H1 (cell line): Measurements from ENCODE around the gene USP30. TPM values are rescaled to one million over a fixed set of nuclear protein-coding genes. Genes with fewer than 3 reads are reported as not detected.

Experiments
- CTCF ChIA-PET: fragments of 300-600 bp; sonication (Branson Sonifier 250); formaldehyde crosslinking; loops from one replicate; lab custom pipeline; 2021; ENCODE audit not compliant: partially characterized antibody; lab: Charles Lee
- POLR2A ChIA-PET: fragments of 300-600 bp; sonication (Branson Sonifier 250); formaldehyde crosslinking; loops from one replicate; lab custom pipeline; 2021; ENCODE audit warnings: inconsistent platforms; ENCODE audit not compliant: partially characterized antibody; lab: Charles Lee
- DNase-seq, 2 experiments: peaks; one replicate each; pipeline versions ENCODE4 v3.0.0 to v3.0.0-alpha.2; 2010 to 2022; ENCODE audit warnings: low spot score in 2 of 2, low read depth in 1 of 2, mixed read lengths in 1 of 2
- FAIRE-seq: peaks from 2 replicates; lab custom pipeline; 2011; peaks lifted over from hg19 to GRCh38; lab: Jason Lieb, UNC
- H2AFZ ChIP-seq: 2 replicates; pipeline ENCODE4 v1.8.1; 2012; ENCODE audit warnings: low read length, inconsistent platforms
- H2AK5ac ChIP-seq: 2 replicates; pipeline ENCODE4 v1.6.1; 2013; ENCODE audit warnings: low read depth, low read length
- H2BK120ac ChIP-seq: replicated peaks from 2 replicates; pipeline ENCODE3; 2013; ENCODE audit warnings: low read depth, low read length, inconsistent platforms
- H2BK12ac ChIP-seq: 2 replicates; pipeline ENCODE4 v1.6.1; 2013; ENCODE audit warnings: low read depth, low read length
- H2BK15ac ChIP-seq: 2 replicates; pipeline ENCODE4 v1.6.1; 2013; ENCODE audit warnings: low read length
- H2BK20ac ChIP-seq: 2 replicates; pipeline ENCODE4 v1.6.1; 2013; ENCODE audit warnings: low read length
- H2BK5ac ChIP-seq: 2 replicates; pipeline ENCODE4 v1.6.1; 2013; ENCODE audit warnings: low read depth, low read length
- H3K14ac ChIP-seq: 2 replicates; pipeline ENCODE4 v1.6.1; 2013; ENCODE audit warnings: inconsistent platforms; ENCODE audit not compliant: insufficient read length
- H3K18ac ChIP-seq: 2 replicates; pipeline ENCODE4 v1.6.1; 2013; ENCODE audit warnings: low read length; ENCODE audit errors: extremely low read depth
- H3K23ac ChIP-seq: 2 replicates; pipeline ENCODE4 v1.6.1; 2013; ENCODE audit warnings: inconsistent platforms; ENCODE audit not compliant: insufficient read length
- H3K23me2 ChIP-seq: 2 replicates; pipeline ENCODE4 v1.6.1; 2013; ENCODE audit warnings: low read depth, low read length
- H3K27ac ChIP-seq: 2 replicates; pipeline ENCODE4 v1.6.1; 2011; ENCODE audit warnings: low read depth, low read length, inconsistent platforms
- H3K27me3 ChIP-seq, 4 experiments: replicated peaks in 1 of 4; 1 replicate in 1 of 4; 2 replicates in 3 of 4; pipeline versions ENCODE4 v1.6.1 to v1.8.1; 2011 to 2013; ENCODE audit warnings: low read length in 3 of 4, mild to moderate bottlenecking in 3 of 4, inconsistent platforms in 2 of 4, mixed read lengths in 2 of 4, moderate library complexity in 1 of 4; ENCODE audit not compliant: control insufficient read depth in 3 of 4, insufficient read depth in 3 of 4; ENCODE audit errors: extremely low read depth in 1 of 4
- H3K36me3 ChIP-seq, 4 experiments: 2 replicates each; pipeline versions ENCODE4 v1.6.1 to v1.8.1; 2011 to 2013; ENCODE audit warnings: mild to moderate bottlenecking in 4 of 4, low read length in 3 of 4, moderate library complexity in 2 of 4, control low read depth in 1 of 4, inconsistent platforms in 1 of 4; ENCODE audit not compliant: insufficient read depth in 4 of 4, control insufficient read depth in 2 of 4
- H3K4ac ChIP-seq: replicated peaks from 2 replicates; pipeline ENCODE3; 2013; ENCODE audit warnings: low read length, low read depth, mixed read lengths, inconsistent platforms; ENCODE audit not compliant: insufficient read length
- H3K4me1 ChIP-seq, 4 experiments: replicated peaks in 1 of 4; 1 replicate in 1 of 4; 2 replicates in 3 of 4; pipeline versions ENCODE4 v1.6.1 to v1.8.1; 2011 to 2013; ENCODE audit warnings: low read length in 3 of 4, inconsistent platforms in 2 of 4, mixed read lengths in 1 of 4; ENCODE audit not compliant: insufficient read depth in 4 of 4, control insufficient read depth in 3 of 4
- H3K4me2 ChIP-seq, 2 experiments: 2 replicates each; pipeline versions ENCODE4 v1.6.1 to v1.8.1; 2011 to 2013; ENCODE audit warnings: low read depth in 2 of 2, low read length in 2 of 2, control low read depth in 1 of 2, inconsistent platforms in 1 of 2, mild to moderate bottlenecking in 1 of 2; ENCODE audit not compliant: insufficient read depth in 1 of 2
- H3K4me3 ChIP-seq, 4 experiments: fragments of 200-600, 300-600 bp in 1 of 4; sonication (generic), shearing (Covaris generic), sonication (Bioruptor Twin) in 1 of 4; 2 replicates each; pipeline versions ENCODE4 v1.5.1 to v1.8.1; 2011 to 2016; ENCODE audit warnings: low read length in 4 of 4, low read depth in 3 of 4, control low read depth in 2 of 4, inconsistent platforms in 2 of 4, mild to moderate bottlenecking in 2 of 4, mixed read lengths in 1 of 4, moderate library complexity in 1 of 4; ENCODE audit not compliant: insufficient read depth in 2 of 4; ENCODE audit errors: extremely low read depth in 1 of 4
- H3K56ac ChIP-seq: replicated peaks from 2 replicates; pipeline ENCODE3; 2013; ENCODE audit warnings: low read depth, mild to moderate bottlenecking, mixed read lengths, low read length, inconsistent platforms; ENCODE audit not compliant: insufficient read length
- H3K79me1 ChIP-seq: 2 replicates; pipeline ENCODE4 v1.6.1; 2013; ENCODE audit warnings: low read depth, low read length, control low read depth
- H3K79me2 ChIP-seq, 2 experiments: 2 replicates each; pipeline versions ENCODE4 v1.6.1 to v1.8.1; 2012 to 2013; ENCODE audit warnings: low read length in 2 of 2, mild to moderate bottlenecking in 2 of 2, inconsistent platforms in 1 of 2; ENCODE audit not compliant: insufficient read depth in 2 of 2, control insufficient read depth in 1 of 2
- H3K9ac ChIP-seq, 4 experiments: replicated peaks in 1 of 4; 1 replicate in 1 of 4; 2 replicates in 3 of 4; pipeline versions ENCODE4 v1.6.1 to v1.8.1; 2011 to 2013; ENCODE audit warnings: low read depth in 3 of 4, low read length in 3 of 4, control low read depth in 2 of 4, mild to moderate bottlenecking in 2 of 4, moderate library complexity in 2 of 4, inconsistent platforms in 1 of 4; ENCODE audit errors: extremely low read depth in 1 of 4
- H3K9me3 ChIP-seq, 2 experiments: 2 replicates each; pipeline versions ENCODE4 v1.6.1 to v1.8.1; 2012 to 2013; ENCODE audit warnings: mild to moderate bottlenecking in 2 of 2, moderate library complexity in 2 of 2, control low read depth in 1 of 2, inconsistent platforms in 1 of 2, low read depth in 1 of 2, low read length in 1 of 2, mixed read lengths in 1 of 2; ENCODE audit not compliant: insufficient read depth in 2 of 2
- H4K20me1 ChIP-seq, 2 experiments: replicated peaks in 1 of 2; 2 replicates each; pipeline versions ENCODE3 to v1.8.1; 2011 to 2013; ENCODE audit warnings: inconsistent platforms in 2 of 2, low read length in 2 of 2, mild to moderate bottlenecking in 1 of 2; ENCODE audit not compliant: insufficient read depth in 2 of 2, control insufficient read depth in 1 of 2
- H4K5ac ChIP-seq: 2 replicates; pipeline ENCODE4 v1.6.1; 2013; ENCODE audit warnings: low read length, low read depth, mixed read lengths, inconsistent platforms; ENCODE audit not compliant: insufficient read length
- H4K8ac ChIP-seq: 2 replicates; pipeline ENCODE4 v1.8.0; 2013; ENCODE audit warnings: mild to moderate bottlenecking, moderate library complexity, low read length, inconsistent platforms; ENCODE audit not compliant: insufficient read depth; ENCODE audit errors: extremely low read depth
- H4K91ac ChIP-seq: replicated peaks from 2 replicates; pipeline ENCODE3; 2013; ENCODE audit warnings: low read length, mixed read lengths, inconsistent platforms; ENCODE audit not compliant: insufficient read length
- ATF3 ChIP-seq: IDR thresholded peaks from 2 replicates; pipeline ENCODE4 v1.6.1; 2011; ENCODE audit warnings: low read depth, mild to moderate bottlenecking, low read length; ENCODE audit not compliant: insufficient read depth
- BCL11A ChIP-seq, 2 experiments: IDR thresholded peaks; one replicate each; pipeline ENCODE4 v1.6.1; 2011; ENCODE audit warnings: low read depth in 2 of 2, low read length in 2 of 2, mild to moderate bottlenecking in 2 of 2
- BRCA1 ChIP-seq: IDR thresholded peaks from 2 replicates; pipeline ENCODE4 v1.6.1; 2012; ENCODE audit warnings: low read depth, low read length, improper control_type of control experiment
- CBX5 ChIP-seq: fragments of 300-800, 300-1000 bp; sonication (generic); IDR thresholded peaks from 2 replicates; pipeline ENCODE4 v1.7.1; 2016; ENCODE audit warnings: antibody characterized with exemption, low read length, low read depth
- CBX8 ChIP-seq: fragments of 300-800, 300-1000 bp; sonication (generic); IDR thresholded peaks from 2 replicates; pipeline ENCODE4 v1.7.1; 2016; ENCODE audit warnings: low read depth, low read length, borderline replicate concordance
- CHD2 ChIP-seq: IDR thresholded peaks from 2 replicates; pipeline ENCODE4 v1.6.1; 2012; ENCODE audit warnings: low read length, improper control_type of control experiment
- CREB1 ChIP-seq: IDR thresholded peaks from 2 replicates; pipeline ENCODE4 v1.6.1; 2012; ENCODE audit warnings: inconsistent platforms
- FOSL1 ChIP-seq: IDR thresholded peaks from 2 replicates; pipeline ENCODE4 v1.6.1; 2011; ENCODE audit warnings: mild to moderate bottlenecking, low read depth, low read length, moderate library complexity; ENCODE audit not compliant: insufficient read depth
- GABPA ChIP-seq: IDR thresholded peaks from 2 replicates; pipeline ENCODE4 v1.6.1; 2011; ENCODE audit warnings: mild to moderate bottlenecking, low read length, moderate library complexity, borderline replicate concordance; ENCODE audit not compliant: insufficient read depth
- POLR2AphosphoS5 ChIP-seq: IDR thresholded peaks from 2 replicates; pipeline ENCODE4 v1.6.1; 2011; ENCODE audit warnings: low read depth, low read length
- RAD21 ChIP-seq, 2 experiments: IDR thresholded peaks in 1 of 2; conservative IDR thresholded peaks in 1 of 2; 2 replicates each; pipeline ENCODE4 v1.6.1; 2011; ENCODE audit warnings: low read depth in 2 of 2, low read length in 2 of 2, improper control_type of control experiment in 1 of 2, inconsistent platforms in 1 of 2, mild to moderate bottlenecking in 1 of 2, moderate library complexity in 1 of 2
- RBBP5 ChIP-seq: IDR thresholded peaks from 2 replicates; pipeline ENCODE4 v1.7.1; 2012; ENCODE audit warnings: low read depth, mild to moderate bottlenecking, inconsistent platforms, low read length, moderate library complexity, borderline replicate concordance
- RFX5 ChIP-seq: IDR thresholded peaks from 2 replicates; pipeline ENCODE4 v1.6.1; 2011; ENCODE audit warnings: low read depth, low read length, improper control_type of control experiment, borderline replicate concordance
- WGBS, 2 experiments: shearing (Covaris generic) in 1 of 2; methylation state at CpG; one replicate each; pipeline versions ENCODE4 v1.1.6 to v1.1.7; 2013 to 2015; ENCODE audit warnings: low lambda C conversion rate in 2 of 2, mixed read lengths in 2 of 2, inconsistent platforms in 1 of 2, low coverage in 1 of 2, missing lambda C conversion rate in 1 of 2; ENCODE audit not compliant: insufficient replicate concordance in 2 of 2, insufficient coverage in 1 of 2, insufficient read length in 1 of 2; ENCODE audit errors: extremely low coverage in 1 of 2, missing lambda C conversion rate in 1 of 2; 5-methylcytosine and 5-hydroxymethylcytosine counted together
- polyA plus RNA-seq, 7 experiments: library from polyadenylated mRNA; depleted of rRNA in 3 of 7; stranded (reverse) in 5 of 7; unstranded in 2 of 7; fragments of >200 nt in 5 of 7; fragments of 200-250 nt in 2 of 7; gene quantifications; 1 replicate in 5 of 7; 2 replicates in 1 of 7; 4 replicates in 1 of 7; pipeline versions ENCODE4 v1.2.1 to v1.2.3, GENCODE V29; 2011 to 2013; ENCODE audit warnings: missing spikeins in 2 of 7, mixed read lengths in 2 of 7
- total RNA-seq: library from RNA; stranded (reverse); fragmentation: NEBNext Ultra II Directional; extraction: Animal tissue kit (Norgen Biotek cat#: 25700); gene quantifications from 2 replicates; pipeline ENCODE4 v1.2.1, GENCODE V29; 2021

USP30 gene
- total and polyA plus RNA-seq, 2 of the 8 experiments (the other 6 are each of a cell fraction or from before 2014, with no cell fraction given): 7.0 to 12.2 TPM

GRCh38 chr12:109020146-109020795 is 32.1 kb upstream of the USP30 start:
- Histone ChIP-seq H3K9me3 (no peaks in the 10 kb centered on the region), H3K4me3 (peak overlapping the region in 1 of 4 experiments; percentile 51; a peak in 4 of 8 replicates), H3K23me2 (no peaks in the 10 kb centered on the region), H2BK15ac (no peak overlapping the region), H2BK12ac (no peak overlapping the region), H4K91ac (no peak overlapping the region), H3K27ac (no peak overlapping the region), H2AFZ (no peak overlapping the region), H4K8ac (no peak overlapping the region), H2BK5ac (no peak overlapping the region), H3K18ac (no peak overlapping the region), H3K9ac (no peak overlapping the region), H3K27me3 (peaks cover 0 to 2% (median 0%) of the 10 kb centered on the region in 4 experiments; a peak in 2 of 7 replicates), H3K79me2 (no peaks in the 10 kb centered on the region), H3K4ac (no peak overlapping the region), H3K79me1 (no peaks in the 10 kb centered on the region), H4K20me1 (no peaks in the 10 kb centered on the region), H3K23ac (no peak overlapping the region), H3K14ac (no peak overlapping the region), H3K56ac (no peak overlapping the region), H3K4me1 (no peaks in the 10 kb centered on the region), H3K36me3 (no peaks in the 10 kb centered on the region), H2BK20ac (no peak overlapping the region), H3K4me2 (peak overlapping the region; percentile 58 to 67; a peak in 2 of 4 replicates), H4K5ac (no peak overlapping the region), H2BK120ac (no peak overlapping the region), H2AK5ac (no peak overlapping the region)
- FAIRE-seq: no peak
- no peak for DNase-seq
- 65% methylated on average over 7 of the region's 7 CpGs; no CpG with 5 or more reads in 1 of the 2 experiments for WGBS, 2 experiments
- POLR2A ChIA-PET: no interaction called here
- CTCF ChIA-PET: interaction anchor here (0.6 to 1.2 kb wide), 2 partner anchors 21 to 66 kb away, joined by 3 read pairs; no protein-coding TSS in a partner anchor
- TF ChIP-seq RFX5 (no peak), RBBP5 (no peak), BCL11A (IDR thresholded peaks at IDR 0.05; ENCODE audit: low read depth in 2 of 2, low read length in 2 of 2) (no peak), POLR2AphosphoS5 (no peak), CHD2 (no peak), CBX8 (no peak), BRCA1 (no peak), RAD21 (IDR thresholded peaks at IDR 0.05 in 1 of 2, conservative IDR thresholded peaks at IDR 0.05 in 1 of 2; ENCODE audit: low read depth in 2 of 2, low read length in 2 of 2) (no peak), ATF3 (no peak), FOSL1 (no peak), GABPA (no peak), CBX5 (no peak), CREB1 (no peak)
